Heart left ventricle (tissue), 16 donors: ENCODE measurements around the gene PEA15. TPM values are rescaled to one million over a fixed set of nuclear protein-coding genes. Genes with fewer than 3 reads are reported as not detected.

Experiments
- ATAC-seq, 4 donors: fragments of 200-7000 bp; cut with Tn5 transposase; one replicate each; pipeline ENCODE4 v1.9.1; 2020 to 2022; ENCODE audit warnings: moderate library complexity in 4 of 4, mild to moderate bottlenecking in 3 of 4, moderate number of reproducible peaks in 1 of 4
- DNase-seq, 5 donors: peaks; one replicate each; pipeline ENCODE4 v3.0.0-alpha.2; 2020
- H3K27ac ChIP-seq, 12 donors: fragments of 200-600 bp; sonication (generic) in 4 of 12; one replicate each; pipeline versions ENCODE4 v1.5.0 to v1.8.0; 2016 to 2022; ENCODE audit warnings: mild to moderate bottlenecking in 2 of 12
- H3K27me3 ChIP-seq, 9 donors: fragments of 200-600 bp; sonication (generic) in 2 of 9; one replicate each; pipeline versions ENCODE4 v1.5.1 to v1.8.0; 2016 to 2022; ENCODE audit warnings: mild to moderate bottlenecking in 3 of 9
- H3K36me3 ChIP-seq, 9 donors: fragments of 200-600 bp; sonication (generic) in 2 of 9; one replicate each; pipeline versions ENCODE4 v1.5.0 to v1.8.0; 2018 to 2022; ENCODE audit warnings: mild to moderate bottlenecking in 2 of 9
- H3K4me1 ChIP-seq, 12 donors: fragments of 200-600 bp; sonication (generic) in 4 of 12; one replicate each; pipeline versions ENCODE4 v1.5.0 to v1.8.0; 2016 to 2022; ENCODE audit warnings: mild to moderate bottlenecking in 3 of 12
- H3K4me3 ChIP-seq, 12 donors: fragments of 200-600 bp; sonication (generic) in 4 of 12; one replicate each; pipeline versions ENCODE4 v1.5.0 to v1.8.0; 2017 to 2022; ENCODE audit warnings: mild to moderate bottlenecking in 9 of 12, moderate library complexity in 4 of 12
- H3K9me3 ChIP-seq, 12 donors: fragments of 200-600 bp; sonication (generic) in 4 of 12; one replicate each; pipeline versions ENCODE4 v1.5.0 to v1.8.0; 2016 to 2022; ENCODE audit warnings: mild to moderate bottlenecking in 1 of 12
- CTCF ChIP-seq, 12 donors: fragments of 200-600 bp; sonication (generic) in 4 of 12; IDR thresholded peaks; one replicate each; pipeline versions ENCODE4 v1.5.0 to v1.8.0; 2018 to 2022; ENCODE audit warnings: antibody characterized with exemption in 12 of 12, mild to moderate bottlenecking in 5 of 12
- POLR2A ChIP-seq, 2 donors: fragments of 450-650 bp; IDR thresholded peaks; one replicate each; pipeline ENCODE4 v1.6.1; 2017; ENCODE audit warnings: antibody characterized with exemption in 2 of 2, mild to moderate bottlenecking in 2 of 2, moderate library complexity in 2 of 2
- WGBS, 4 donors: extraction: QIAGEN DNeasy Blood & Tissue Kit in 2 of 4; methylation state at CpG; one replicate each; pipeline versions ENCODE4 v1.1.5 to v1.1.7; 2013 to 2018; 5-methylcytosine and 5-hydroxymethylcytosine counted together
- intact Hi-C, 10 donors: fragments of 100-400 bp; cut with DNase I; formaldehyde crosslinking; loops; one replicate each; pipeline versions ENCODE4 v1.11.1 to v1.14.2; 2022
- polyA plus RNA-seq, 2 donors: library from polyadenylated mRNA; stranded (reverse); fragments of 200-250 nt; gene quantifications; one replicate each; pipeline ENCODE4 v1.2.3, GENCODE V29; 2013
- total RNA-seq, 9 donors: library from RNA; depleted of rRNA in 2 of 9; stranded (reverse); fragments of >200 nt in 2 of 9; fragmentation: NEBNext Ultra II Directional in 3 of 9; extraction: Animal tissue kit (Norgen Biotek cat#: 25700) in 3 of 9; gene quantifications; one replicate each; pipeline versions ENCODE4 v1.1.0 to v1.2.4, GENCODE V29; 2016 to 2023
- donor health status: ischemic (EF 13 %, LVEDD 7.1; RV severe dilation, severe dysfunction).
- donor health status: healthy with polysubstance abuse.
- donor health status: DM: no; HTN: yes; CAD: no.
- donor health status: DM: no; HTN: no; CAD: no.
- donor health status: ischemic (EF 25% LVEDD 6.9; RV normal size, moderate dysfunction).
- donor health status: ischemic (EF 25% LVEDD 5.7; RV mildly dilated, moderate dysfunction).
- donor health status: healthy.
- donor health status: DM: yes; HTN: yes; CAD: no.
- donor health status: ischemic (EF 35%, LVEDD 5.7; RV mildly dilated, moderate dysfunction).
- donor health status: nonischemic (EF 11% LVEDD 7.7; RV severe dilation, severe dysfunction).
- donor health status: DM: yes; HTN: yes; CAD: no.
- donor health status: PGD.
- donor health status: ischemic (EF 29% LVEDD 5.4; RV normal size, mild dysfunction).
- donor health status: nonischemic (EF 23%, LVEDD 6.1; RV moderate dilation, normal function).

The PEA15 gene
- total and polyA plus RNA-seq, 11 donors: 134 to 1,078 (median 290) TPM

GRCh38 chr1:160162931-160163330 lies 42.3 kb upstream of the PEA15 start:
- 73 to 86% (median 84%) methylated on average over 2 of the region's 2 CpGs for WGBS, 4 donors
- intact Hi-C loops: no loop called here
- no peaks in the 10 kb centered on the region for H3K9me3 ChIP-seq
- H3K27ac ChIP-seq: no peak overlapping the region
- H3K27me3 ChIP-seq: no peaks in the 10 kb centered on the region
- no peaks in the 10 kb centered on the region for H3K36me3 ChIP-seq
- TF ChIP-seq POLR2A (IDR thresholded peaks at IDR 0.05) (no peak), CTCF (IDR thresholded peaks at IDR 0.05) (no peak)
- peaks cover 0 to 7% (median 0%) of the 10 kb centered on the region in 12 donors for H3K4me1 ChIP-seq
- DNase-seq (no peak), ATAC-seq (no peak)
- H3K4me3 ChIP-seq: no peak overlapping the region

DNA sequence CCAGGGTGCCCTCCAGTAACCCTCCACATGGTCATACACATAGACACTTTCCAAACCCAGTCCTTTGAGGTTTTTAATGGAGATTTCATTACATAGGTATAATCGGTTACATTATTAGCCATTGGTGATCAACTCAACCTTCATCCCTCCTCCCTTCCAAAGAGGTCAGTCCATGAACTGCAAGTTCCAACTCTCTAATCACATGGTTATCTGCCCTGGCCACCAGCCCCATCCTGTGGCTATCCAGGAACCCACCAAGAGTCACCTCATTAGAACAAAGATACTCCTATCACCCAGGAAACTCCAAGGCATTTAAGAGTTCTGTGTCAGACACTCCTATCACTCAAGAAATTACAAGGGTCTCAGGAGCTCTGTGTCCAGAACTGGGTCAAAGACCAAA lies 41.6 kb upstream of the PEA15 start:
- intact Hi-C loops: no loop called here
- ATAC-seq: no peak
- WGBS, 4 donors: 83 to 100% (median 96%) methylated on average over 1 of the region's 1 CpG

DNA sequence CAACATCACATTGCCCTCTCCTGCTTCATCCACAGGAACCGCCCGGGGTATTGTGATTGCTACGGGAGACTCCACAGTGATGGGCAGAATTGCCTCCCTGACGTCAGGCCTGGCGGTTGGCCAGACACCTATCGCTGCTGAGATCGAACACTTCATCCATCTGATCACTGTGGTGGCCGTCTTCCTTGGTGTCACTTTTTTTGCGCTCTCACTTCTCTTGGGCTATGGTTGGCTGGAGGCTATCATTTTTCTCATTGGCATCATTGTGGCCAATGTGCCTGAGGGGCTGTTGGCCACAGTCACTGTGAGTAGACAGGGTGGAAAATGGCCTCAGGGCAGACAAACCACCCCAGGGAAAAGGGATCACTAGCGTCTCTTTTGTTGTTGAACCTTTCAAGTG lies 41.1 kb upstream of the PEA15 start:
- peaks cover 0 to 7% (median 0%) of the 10 kb centered on the region in 12 donors for H3K4me1 ChIP-seq
- H3K9me3 ChIP-seq: no peaks in the 10 kb centered on the region
- DNase-seq: no peak
- no peak overlapping the region for H3K27ac ChIP-seq
- no peak for ATAC-seq
- no peaks in the 10 kb centered on the region for H3K27me3 ChIP-seq
- H3K36me3 ChIP-seq: no peaks in the 10 kb centered on the region
- intact Hi-C loops: no loop called here
- 73 to 88% (median 76%) methylated on average over 10 of the region's 10 CpGs for WGBS, 4 donors
- no peak overlapping the region for H3K4me3 ChIP-seq
- TF ChIP-seq CTCF (IDR thresholded peaks at IDR 0.05): no peak

More for the DNA sequence above, 41.6 kb upstream of the PEA15 start:
- no peak overlapping the region for H3K4me3 ChIP-seq
- H3K9me3 ChIP-seq: no peaks in the 10 kb centered on the region
- peaks cover 0 to 7% (median 0%) of the 10 kb centered on the region in 12 donors for H3K4me1 ChIP-seq
- H3K27ac ChIP-seq: no peak overlapping the region
- no peak for DNase-seq
- H3K36me3 ChIP-seq: no peaks in the 10 kb centered on the region
- TF ChIP-seq CTCF (IDR thresholded peaks at IDR 0.05): no peak
- TF ChIP-seq POLR2A (IDR thresholded peaks at IDR 0.05): no peak
- no peaks in the 10 kb centered on the region for H3K27me3 ChIP-seq

DNA sequence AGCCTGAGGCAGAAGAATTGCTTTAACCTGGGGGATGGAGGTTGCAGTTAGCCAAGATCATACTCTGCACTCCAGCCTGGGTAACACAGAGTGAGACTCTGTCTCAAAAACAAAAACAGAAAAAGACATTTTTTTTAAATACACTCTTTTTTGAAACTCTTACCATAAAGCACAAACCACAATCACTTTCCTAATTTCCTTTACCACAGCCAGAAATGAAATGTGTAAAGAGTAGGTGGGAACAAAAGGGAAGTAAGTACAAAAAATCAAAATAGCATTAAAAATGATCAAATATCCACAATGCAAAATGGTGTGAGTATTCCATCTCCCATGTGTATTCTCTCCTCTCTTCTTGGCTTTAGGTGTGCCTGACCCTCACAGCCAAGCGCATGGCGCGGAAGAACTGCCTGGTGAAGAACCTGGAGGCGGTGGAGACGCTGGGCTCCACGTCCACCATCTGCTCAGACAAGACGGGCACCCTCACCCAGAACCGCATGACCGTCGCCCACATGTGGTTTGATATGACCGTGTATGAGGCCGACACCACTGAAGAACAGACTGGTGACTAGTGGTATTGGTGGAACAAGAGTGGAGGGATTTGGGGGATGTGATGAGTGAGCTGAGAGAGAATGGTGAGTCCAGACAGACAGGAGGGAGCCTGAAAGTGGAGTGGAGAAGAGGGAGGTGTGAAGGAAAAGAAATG lies 38.9 kb upstream of the PEA15 start:
- TF ChIP-seq CTCF (IDR thresholded peaks at IDR 0.05) (no peak), POLR2A (IDR thresholded peaks at IDR 0.05) (no peak)
- Histone ChIP-seq H3K36me3 (no peaks in the 10 kb centered on the region), H3K27ac (no peak overlapping the region), H3K4me1 (no peaks in the 10 kb centered on the region), H3K9me3 (no peaks in the 10 kb centered on the region), H3K4me3 (no peak overlapping the region), H3K27me3 (no peaks in the 10 kb centered on the region)
- DNase-seq: no peak
- intact Hi-C loops: no loop called here
- no peak for ATAC-seq
- 80 to 92% (median 88%) methylated on average over 12 of the region's 12 CpGs for WGBS, 4 donors
